Retinal pigment epithelial cell (primary cell): ENCODE results near the gene CNTN4.

Experiments used
- DNase-seq: peaks from one replicate; pipeline ENCODE4 v3.0.0-alpha.2; 2010; ENCODE audit warnings: low read depth
- H3K4me3 ChIP-seq: 2 replicates; pipeline ENCODE4 v1.5.1; 2011; ENCODE audit warnings: mild to moderate bottlenecking, low read length, control low read depth, moderate library complexity
- CTCF ChIP-seq: conservative IDR thresholded peaks from 2 replicates; pipeline ENCODE4 v1.5.1; 2011; ENCODE audit warnings: low read depth, low read length, control low read depth, inconsistent platforms

Gene CNTN4

DNA sequence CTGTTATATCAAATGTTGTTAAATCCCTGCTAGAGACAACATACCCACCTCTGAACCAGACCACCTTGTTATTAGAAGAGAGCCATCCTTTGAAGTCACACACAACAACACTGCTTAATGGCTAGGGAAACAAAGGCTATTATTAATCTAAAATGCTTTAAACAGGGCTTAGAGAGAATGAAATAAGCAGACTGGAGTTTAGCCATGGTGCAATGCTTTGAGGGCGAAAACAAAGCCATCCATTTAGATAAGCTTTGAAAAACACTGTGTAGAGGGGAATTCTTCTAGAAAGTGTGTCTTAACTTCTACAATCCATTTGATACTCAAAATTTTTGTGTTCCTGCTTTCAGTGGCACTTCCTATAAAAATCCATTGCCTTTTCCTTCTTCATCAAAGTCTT lies 862.9 kb downstream of the CNTN4 start:
- DNase-seq: no peak
- no peak overlapping the region for H3K4me3 ChIP-seq
- no peak for TF ChIP-seq CTCF

GRCh38 chr3:2967871-2968270 lies 869.2 kb downstream of the CNTN4 start:
- TF ChIP-seq CTCF: no peak
- DNase-seq: no peak
- no peak overlapping the region for H3K4me3 ChIP-seq

- no peak for TF ChIP-seq CTCF
- DNase-seq: no peak
Measured at GRCh38 chr3:2968475-2968874, 869.8 kb downstream of the CNTN4 start.

GRCh38 chr3:2976212-2976611 lies 877.5 kb downstream of the CNTN4 start:
- TF ChIP-seq CTCF: no peak
- no peak overlapping the region for H3K4me3 ChIP-seq
- DNase-seq: no peak

More at GRCh38 chr3:2968475-2968874, 869.8 kb downstream of the CNTN4 start:
- H3K4me3 ChIP-seq: no peak overlapping the region

DNA sequence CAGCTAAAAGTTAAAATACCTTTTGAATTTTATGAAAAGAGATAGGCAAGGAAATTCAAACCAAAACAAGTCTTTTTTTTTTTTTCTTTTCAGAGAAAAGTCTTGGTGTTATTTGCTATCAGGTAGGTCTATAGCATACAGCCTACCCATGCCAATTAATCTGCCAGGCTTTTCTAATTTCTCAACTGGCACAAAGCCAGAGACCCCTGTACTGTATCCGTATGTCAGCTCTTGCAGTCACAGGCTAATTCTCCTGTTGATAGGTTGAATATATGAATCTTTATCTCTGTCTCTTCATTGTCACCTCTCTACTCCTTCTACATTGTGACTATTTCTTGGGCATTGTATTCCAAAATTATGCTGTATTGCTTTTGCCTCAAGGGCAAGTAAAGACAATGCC lies 878.1 kb downstream of the CNTN4 start:
- no peak for TF ChIP-seq CTCF
- no peak for DNase-seq
- H3K4me3 ChIP-seq: no peak overlapping the region

- no peak for TF ChIP-seq CTCF
- DNase-seq: no peak
Measured at GRCh38 chr3:2978977-2979732, 880.5 kb downstream of the CNTN4 start.

More at GRCh38 chr3:2978977-2979732, 880.5 kb downstream of the CNTN4 start:
- no peak overlapping the region for H3K4me3 ChIP-seq
